ENCODE data around the gene MLLT1.

The MLLT1 gene

GRCh38 chr19:6204866-6205723 is 74.7 kb downstream of the MLLT1 start:
- DNase-seq, result no peak

GRCh38 chr19:6204212-6204611 is 75.6 kb downstream of the MLLT1 start:
- DNase-seq, result no peak

GRCh38 chr19:6199240-6199994 is 80.4 kb downstream of the MLLT1 start:
- DNase-seq, result peak; percentile 99

GRCh38 chr19:6198896-6199239 is 80.9 kb downstream of the MLLT1 start:
- no peak for DNase-seq

- no peak for DNase-seq
These were observed 83.4 kb downstream of the MLLT1 start for GRCh38 chr19:6196361-6196760.

- no peak for DNase-seq
These were observed 91.0 kb downstream of the MLLT1 start for GRCh38 chr19:6188811-6189210.

- DNase-seq, result no peak
These were observed 92.4 kb downstream of the MLLT1 start for GRCh38 chr19:6187374-6187773.

- DNase-seq, result no peak
These were observed 93.6 kb downstream of the MLLT1 start for GRCh38 chr19:6185835-6186834.

GRCh38 chr19:6185093-6185834 is 94.5 kb downstream of the MLLT1 start:
- DNase-seq, result no peak

GRCh38 chr19:6181119-6181518 is 98.7 kb downstream of the MLLT1 start:
- no peak for DNase-seq

- DNase-seq, result no peak
These were observed 106.6 kb downstream of the MLLT1 start for GRCh38 chr19:6173190-6173589.

- DNase-seq, result no peak
These were observed 107.5 kb downstream of the MLLT1 start for GRCh38 chr19:6172074-6172863.

- DNase-seq, result no peak
These were observed 112.7 kb downstream of the MLLT1 start for GRCh38 chr19:6167115-6167514.

- DNase-seq, result no peak
These were observed 114.8 kb downstream of the MLLT1 start for GRCh38 chr19:6164906-6165531.

GRCh38 chr19:6161271-6161850 is 118.4 kb downstream of the MLLT1 start:
- peak; percentile 20 to 37 for DNase-seq

Measured in stimulated activated CD4-positive, alpha-beta T cell treated with anti-CD3 and anti-CD28 coated beads, Interleukin-2, amount 100 ng/mL, for 24 hours (primary cell).